BE2C (cell line): Measurements from ENCODE around the gene APOL1.

ENCODE experiments used
- DNase-seq: peaks from one replicate; pipeline ENCODE4 v3.0.0-alpha.2; 2020
- H3K27me3 ChIP-seq: fragments of 250-450 bp; sonication (Bioruptor Pico); 2 replicates; pipeline ENCODE4 v1.5.1; 2020; ENCODE audit warnings: mild to moderate bottlenecking
- H3K36me3 ChIP-seq: fragments of 250-450 bp; sonication (Bioruptor Pico); 2 replicates; pipeline ENCODE4 v1.5.1; 2020; ENCODE audit warnings: mild to moderate bottlenecking
- H3K4me1 ChIP-seq: fragments of 250-450 bp; sonication (Bioruptor Pico); 2 replicates; pipeline ENCODE4 v1.5.1; 2020
- H3K4me3 ChIP-seq: 2 replicates; pipeline ENCODE4 v1.5.1; 2011; ENCODE audit warnings: low read depth, low read length
- H3K9me3 ChIP-seq: fragments of 250-450 bp; sonication (Bioruptor Pico); 2 replicates; pipeline ENCODE4 v1.5.1; 2020
- TF ChIP-seq, protein P1 (sequence below): IDR thresholded peaks from 2 replicates; pipeline ENCODE4 v1.5.1; 2012; ENCODE audit warnings: mild to moderate bottlenecking, low read depth, low read length

The APOL1 gene

DNA sequence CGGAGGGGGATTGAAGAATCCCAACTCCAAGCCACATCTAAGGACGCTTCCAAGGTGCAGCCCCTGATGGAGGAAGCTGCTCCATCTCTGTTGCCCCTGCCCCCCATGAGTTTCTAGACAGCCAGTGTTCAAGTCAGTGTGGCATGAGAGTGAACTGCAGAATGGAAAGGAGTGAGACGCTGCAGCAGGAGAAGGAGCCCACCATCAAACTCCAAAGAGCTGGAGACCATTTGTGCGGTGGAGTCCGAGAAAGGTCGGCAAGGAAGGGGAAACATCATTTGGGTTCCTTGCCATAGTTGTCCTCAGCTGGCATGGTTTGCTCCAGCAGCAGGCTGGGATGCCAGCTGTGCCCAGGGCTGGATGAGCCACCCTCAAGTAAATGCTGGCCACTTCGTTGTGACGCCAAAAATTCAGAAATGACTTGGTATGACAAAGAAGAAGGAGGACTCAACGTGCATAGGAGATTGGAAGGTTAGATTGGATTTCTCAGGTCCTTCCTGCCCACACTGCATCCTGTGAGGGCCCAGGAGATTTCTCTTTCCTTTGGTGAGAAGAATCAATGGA, 30.0 kb upstream of the APOL1 start:
- no peak for DNase-seq
- no peak overlapping the region for H3K4me3 ChIP-seq

DNA sequence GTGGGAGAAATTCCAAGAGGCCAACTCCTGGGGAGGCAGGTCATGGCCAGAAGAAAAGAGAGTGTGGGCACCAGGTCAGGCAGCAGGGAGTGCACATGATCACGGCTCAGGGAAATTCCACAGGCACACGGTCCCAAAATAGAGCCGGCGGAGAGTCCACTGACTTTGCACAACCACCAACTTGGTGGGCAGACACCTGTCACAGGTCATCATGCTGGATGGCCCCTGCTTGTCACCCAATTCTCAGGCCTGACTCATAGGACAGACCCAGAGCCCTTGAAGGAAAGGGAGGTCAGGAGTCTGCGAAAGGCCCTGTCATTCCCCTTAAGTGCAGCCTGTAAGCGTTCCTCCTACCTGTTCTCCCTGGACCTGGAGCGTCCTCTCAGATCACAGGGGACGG, 29.4 kb upstream of the APOL1 start:
- no peak for DNase-seq
- Histone ChIP-seq H3K36me3 (no peaks in the 10 kb centered on the region), H3K4me3 (no peak overlapping the region), H3K9me3 (no peaks in the 10 kb centered on the region), H3K27me3 (0 out of 2 replicates have a peak, but pooled peaks cover under 1% of the 10 kb centered on the region), H3K4me1 (no peaks in the 10 kb centered on the region)
- TF ChIP-seq, protein P1, sequence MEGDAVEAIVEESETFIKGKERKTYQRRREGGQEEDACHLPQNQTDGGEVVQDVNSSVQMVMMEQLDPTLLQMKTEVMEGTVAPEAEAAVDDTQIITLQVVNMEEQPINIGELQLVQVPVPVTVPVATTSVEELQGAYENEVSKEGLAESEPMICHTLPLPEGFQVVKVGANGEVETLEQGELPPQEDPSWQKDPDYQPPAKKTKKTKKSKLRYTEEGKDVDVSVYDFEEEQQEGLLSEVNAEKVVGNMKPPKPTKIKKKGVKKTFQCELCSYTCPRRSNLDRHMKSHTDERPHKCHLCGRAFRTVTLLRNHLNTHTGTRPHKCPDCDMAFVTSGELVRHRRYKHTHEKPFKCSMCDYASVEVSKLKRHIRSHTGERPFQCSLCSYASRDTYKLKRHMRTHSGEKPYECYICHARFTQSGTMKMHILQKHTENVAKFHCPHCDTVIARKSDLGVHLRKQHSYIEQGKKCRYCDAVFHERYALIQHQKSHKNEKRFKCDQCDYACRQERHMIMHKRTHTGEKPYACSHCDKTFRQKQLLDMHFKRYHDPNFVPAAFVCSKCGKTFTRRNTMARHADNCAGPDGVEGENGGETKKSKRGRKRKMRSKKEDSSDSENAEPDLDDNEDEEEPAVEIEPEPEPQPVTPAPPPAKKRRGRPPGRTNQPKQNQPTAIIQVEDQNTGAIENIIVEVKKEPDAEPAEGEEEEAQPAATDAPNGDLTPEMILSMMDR: no peak

More for the DNA sequence above, 30.0 kb upstream of the APOL1 start:
- TF ChIP-seq, protein P1: no peak
- no peaks in the 10 kb centered on the region for H3K4me1 ChIP-seq
- no peaks in the 10 kb centered on the region for H3K36me3 ChIP-seq
- no peaks in the 10 kb centered on the region for H3K9me3 ChIP-seq
- 0 out of 2 replicates have a peak, but pooled peaks cover 4% of the 10 kb centered on the region for H3K27me3 ChIP-seq

DNA sequence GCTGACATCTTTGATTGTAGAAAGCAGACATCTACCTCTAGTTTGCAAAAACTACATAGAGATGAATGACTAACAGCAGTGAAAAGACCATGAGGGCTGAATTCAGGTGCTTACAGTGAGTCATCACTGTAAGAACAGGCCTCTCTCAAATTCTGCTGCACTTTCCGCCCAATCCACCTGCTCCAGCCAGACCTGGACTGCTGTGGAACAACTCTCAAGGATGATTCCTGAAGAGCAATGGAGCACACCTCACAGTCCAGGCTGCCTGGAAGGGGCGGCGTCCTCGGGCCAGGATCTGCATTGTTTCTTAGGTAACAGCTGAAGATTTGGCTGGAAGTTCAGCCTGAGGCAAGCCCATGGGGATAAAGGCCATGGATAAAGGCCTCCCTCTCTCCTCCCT, 28.7 kb upstream of the APOL1 start:
- no peak for DNase-seq
- no peak overlapping the region for H3K4me3 ChIP-seq
- no peaks in the 10 kb centered on the region for H3K4me1 ChIP-seq
- no peaks in the 10 kb centered on the region for H3K9me3 ChIP-seq
- TF ChIP-seq, protein P1: no peak
- no peaks in the 10 kb centered on the region for H3K36me3 ChIP-seq
- H3K27me3 ChIP-seq: no peaks in the 10 kb centered on the region

DNA sequence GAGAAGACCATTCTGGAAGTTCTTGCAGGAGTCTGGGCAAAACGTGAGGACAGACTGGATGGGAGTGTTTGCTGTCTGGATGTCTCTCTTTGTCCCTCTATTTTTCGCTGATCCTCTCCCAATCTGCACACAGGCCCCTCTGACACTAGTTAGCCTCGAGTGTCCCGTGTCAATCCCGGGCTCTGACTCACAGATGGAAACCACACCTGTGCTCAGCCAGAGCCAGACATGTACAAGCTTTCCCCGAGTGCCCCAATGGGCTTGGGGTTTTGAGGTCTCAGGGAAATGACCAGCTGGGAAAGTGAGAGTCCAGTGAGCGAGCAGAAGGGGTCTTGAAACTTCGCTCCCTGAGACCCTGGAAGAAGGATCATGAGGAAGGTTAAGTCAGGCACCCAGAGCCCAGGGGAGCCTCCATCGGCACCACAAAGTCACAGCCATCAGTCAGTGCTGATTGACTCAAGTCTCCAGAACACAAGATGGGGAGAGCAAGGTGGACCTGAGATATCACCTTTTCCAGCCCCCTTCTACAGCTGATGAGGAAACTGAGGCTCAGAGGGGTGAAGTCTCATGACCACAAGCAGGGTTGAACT, 27.5 kb upstream of the APOL1 start:
- H3K9me3 ChIP-seq: no peaks in the 10 kb centered on the region
- H3K36me3 ChIP-seq: no peaks in the 10 kb centered on the region
- no peak overlapping the region for H3K4me3 ChIP-seq
- no peak for DNase-seq
- no peaks in the 10 kb centered on the region for H3K4me1 ChIP-seq
- no peaks in the 10 kb centered on the region for H3K27me3 ChIP-seq
- TF ChIP-seq, protein P1: no peak

DNA sequence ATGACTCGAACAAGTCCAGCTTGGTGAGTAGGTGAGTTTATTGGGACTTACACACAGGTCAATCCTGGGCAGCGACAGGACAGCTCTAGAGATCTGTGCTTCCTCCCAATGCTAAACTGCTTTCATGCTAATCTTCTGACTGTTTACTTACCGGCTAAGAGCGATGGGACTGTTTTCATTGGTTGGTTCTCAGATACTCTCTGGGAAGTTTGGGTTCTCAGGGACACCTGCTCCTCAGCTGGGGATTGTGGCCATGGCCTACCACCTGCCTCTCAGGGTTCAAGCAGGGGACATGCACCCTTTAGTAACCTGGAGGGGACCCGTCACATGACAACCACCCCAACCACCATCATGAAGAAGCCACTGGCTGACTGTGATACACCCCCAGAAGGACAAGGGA, 26.7 kb upstream of the APOL1 start:
- DNase-seq: no peak
- TF ChIP-seq, protein P1: no peak
- Histone ChIP-seq H3K36me3 (no peaks in the 10 kb centered on the region), H3K4me3 (no peak overlapping the region), H3K4me1 (no peaks in the 10 kb centered on the region), H3K9me3 (no peaks in the 10 kb centered on the region; the same call in 1 of the 2 replicates), H3K27me3 (no peaks in the 10 kb centered on the region)

DNA sequence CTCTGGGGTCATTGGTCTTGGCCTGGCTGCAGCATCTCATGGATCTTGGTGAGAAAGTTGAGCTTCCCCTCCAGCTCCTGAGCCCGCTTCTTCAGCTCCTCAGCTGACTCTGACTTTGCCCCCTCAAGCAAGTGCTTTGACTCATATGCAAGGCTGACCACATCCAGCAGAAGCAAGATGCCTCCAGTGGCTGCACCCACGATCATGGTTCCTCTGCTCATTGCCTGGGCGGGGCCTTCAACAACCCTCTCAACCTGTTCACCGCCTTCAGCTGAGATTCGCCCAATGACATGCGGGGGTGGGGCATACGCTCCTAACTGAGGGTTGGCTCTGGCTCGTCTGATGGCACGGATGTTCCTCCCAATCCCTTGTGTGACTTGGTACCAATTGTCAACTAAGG, 25.5 kb upstream of the APOL1 start:
- H3K27me3 ChIP-seq: no peaks in the 10 kb centered on the region
- H3K36me3 ChIP-seq: no peaks in the 10 kb centered on the region
- no peak overlapping the region for H3K4me3 ChIP-seq
- H3K4me1 ChIP-seq: no peaks in the 10 kb centered on the region
- H3K9me3 ChIP-seq: no peaks in the 10 kb centered on the region; the same call in 1 of the 2 replicates
- no peak for DNase-seq
- TF ChIP-seq, protein P1: no peak
